OCI-M2 (cell line): ENCODE results near the gene CYCS.
"Not testable (repeated sequence)": the region's sequence is repeated elsewhere in the genome, so short reads cannot be mapped to it uniquely, and the experiment has no call there.

ENCODE experiments used
- DNase-seq: peaks from one replicate; lab custom pipeline; 2025; ENCODE audit not compliant: unreplicated experiment; lab: John Stamatoyannopoulos, UW

CYCS gene

DNA sequence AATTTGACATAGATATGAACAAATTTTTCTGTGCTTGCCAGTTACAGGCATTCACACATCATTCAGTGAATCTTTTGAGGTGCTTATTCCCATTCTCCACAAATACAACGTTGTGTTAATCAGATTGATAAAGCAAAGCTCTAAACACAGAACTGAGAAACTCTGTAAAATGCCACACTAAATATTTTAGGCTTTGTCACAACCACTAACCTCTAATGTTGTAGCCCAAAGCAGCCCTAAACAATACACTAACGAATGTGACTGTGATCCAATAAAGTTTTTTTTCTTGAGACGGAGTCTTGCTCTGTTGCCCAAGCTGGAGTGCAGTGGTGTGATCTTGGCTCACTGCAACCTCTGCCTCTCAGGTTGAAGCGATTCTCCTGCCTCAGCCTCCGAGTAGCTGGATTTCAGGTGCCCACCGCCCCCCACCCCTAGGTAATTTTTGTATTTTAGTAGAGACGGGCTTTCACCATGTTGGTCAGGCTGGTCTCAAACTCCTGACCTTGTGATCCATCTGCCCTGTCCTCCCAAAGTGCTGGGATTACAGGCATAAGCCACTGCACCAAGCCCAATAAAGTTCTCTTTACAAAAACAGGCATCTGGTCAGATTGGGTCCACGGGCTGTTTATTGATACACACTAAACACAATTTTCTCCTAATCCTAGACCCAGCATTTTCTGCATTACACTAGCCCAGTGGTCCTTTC is 6.9 kb downstream of the CYCS start:
- DNase-seq: no peak

DNA sequence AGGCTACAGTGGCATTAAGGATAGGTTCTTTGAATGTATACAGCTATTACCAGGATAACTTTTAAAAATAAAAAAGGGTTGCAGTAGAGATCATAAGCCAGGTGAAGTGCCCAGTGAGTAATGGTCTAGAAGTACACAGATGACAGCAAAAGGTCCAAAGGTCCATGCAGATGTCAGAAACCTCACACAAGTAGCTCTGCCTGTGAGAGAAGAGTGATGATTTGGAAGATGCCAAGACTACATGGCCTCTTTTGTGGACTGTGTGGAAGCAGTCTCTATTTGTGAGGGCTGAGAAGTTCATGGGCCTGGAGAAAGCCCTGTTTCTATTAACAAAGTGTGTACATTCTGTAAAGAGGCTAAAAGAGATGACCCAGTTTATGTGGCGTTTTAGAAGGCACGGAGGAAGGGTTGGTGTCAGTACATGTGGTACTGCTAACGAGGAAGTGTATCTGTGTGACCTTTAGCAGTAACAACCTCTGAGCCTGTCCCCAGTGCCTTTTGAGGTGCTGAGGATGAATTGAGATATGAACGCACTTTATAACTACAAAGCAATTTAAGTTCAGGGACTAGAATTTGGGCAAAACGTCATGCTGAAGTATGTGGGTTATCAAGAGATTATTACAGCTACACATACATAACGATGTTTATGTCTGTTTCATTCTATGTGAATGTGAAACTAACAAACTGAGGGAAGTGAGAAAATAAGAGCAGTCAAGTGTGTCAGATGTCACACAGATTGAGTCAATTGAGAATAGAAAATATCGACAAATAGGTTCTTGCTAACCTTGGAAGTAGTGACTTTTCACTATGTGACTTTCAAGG is 7.6 kb downstream of the CYCS start:
- DNase-seq: no peak

DNA sequence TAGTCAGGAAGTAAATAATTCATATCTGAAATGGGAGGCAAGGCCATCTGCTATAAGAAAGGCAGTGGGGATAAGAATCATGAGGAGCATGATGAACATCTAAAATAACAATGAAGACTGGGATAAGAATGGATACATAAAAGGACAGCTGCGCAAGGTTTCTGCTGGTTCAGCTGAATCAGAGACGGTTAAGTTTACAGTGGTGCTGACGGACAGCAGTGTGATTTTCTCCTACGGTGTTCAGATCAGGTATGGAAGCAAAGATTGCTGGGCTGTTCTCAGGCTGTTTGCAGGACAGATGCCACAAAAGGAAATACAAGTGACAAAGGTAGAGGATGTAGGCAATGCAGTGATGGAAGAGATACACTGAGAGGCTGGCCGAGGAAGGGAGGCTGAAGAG is 8.4 kb downstream of the CYCS start:
- DNase-seq: no peak

- DNase-seq: not testable (repeated sequence)
These were observed 14.5 kb downstream of the CYCS start for GRCh38 chr7:25110514-25110913.

DNA sequence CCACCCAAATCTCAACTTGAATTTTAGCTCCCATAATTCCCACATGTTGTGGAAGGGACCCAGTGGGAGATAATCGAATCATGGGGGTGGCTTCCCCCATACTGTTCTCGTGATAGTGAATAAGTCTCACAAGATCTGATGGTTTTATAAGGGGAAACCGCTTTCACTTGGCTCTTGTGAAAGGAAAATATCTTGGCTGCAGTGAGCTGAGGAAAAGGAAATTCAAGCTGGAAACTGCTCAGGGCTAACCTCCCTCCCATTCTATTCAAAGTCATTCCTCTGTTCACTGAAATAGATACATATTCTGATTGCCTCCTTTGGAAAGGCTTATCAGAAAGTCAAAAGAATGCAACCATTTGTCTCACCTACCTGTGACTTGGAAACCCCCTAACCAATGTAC is 15.8 kb downstream of the CYCS start:
- DNase-seq: no peak

DNA sequence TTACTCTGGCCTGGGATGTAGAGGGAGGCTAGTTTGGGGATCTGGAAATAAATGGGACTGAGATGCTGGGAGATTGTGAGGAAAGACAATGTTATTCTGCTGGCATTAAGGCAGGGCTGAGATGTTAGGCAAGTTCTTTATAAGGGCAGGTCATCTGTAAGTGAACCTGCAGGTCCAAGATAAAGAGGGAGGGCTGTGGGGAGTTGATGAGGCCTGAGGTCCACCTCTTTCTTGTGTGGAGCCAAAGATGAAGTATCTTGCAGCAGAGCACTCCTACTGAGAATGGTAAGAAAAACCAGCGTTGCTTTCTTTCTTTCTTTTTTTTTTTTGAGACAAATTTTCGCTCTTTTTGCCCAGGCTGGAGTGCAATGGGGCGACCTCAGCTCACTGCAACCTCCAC is 19.1 kb downstream of the CYCS start:
- DNase-seq: no peak

- no peak for DNase-seq
These were observed 21.3 kb downstream of the CYCS start for GRCh38 chr7:25103773-25104172.

DNA sequence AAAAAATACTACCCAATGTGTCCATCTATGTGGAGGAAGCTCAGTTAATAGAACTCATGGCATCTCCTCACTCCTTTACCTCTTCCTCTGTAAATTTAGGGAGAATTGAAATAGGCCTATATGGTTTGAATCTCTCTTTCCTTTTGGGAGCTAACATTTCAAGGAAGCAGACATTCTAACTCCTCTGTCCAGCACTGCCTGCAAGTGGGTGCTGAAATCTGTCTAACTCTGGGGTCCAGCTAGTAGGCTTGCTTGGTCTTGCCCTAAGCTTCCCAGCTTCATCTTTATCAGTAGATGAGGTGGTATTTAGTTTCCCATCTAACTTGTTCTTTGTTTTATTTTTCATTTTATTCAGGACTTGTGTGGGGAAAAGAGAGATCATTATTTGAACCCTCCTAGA is 23.2 kb downstream of the CYCS start:
- DNase-seq: no peak

DNA sequence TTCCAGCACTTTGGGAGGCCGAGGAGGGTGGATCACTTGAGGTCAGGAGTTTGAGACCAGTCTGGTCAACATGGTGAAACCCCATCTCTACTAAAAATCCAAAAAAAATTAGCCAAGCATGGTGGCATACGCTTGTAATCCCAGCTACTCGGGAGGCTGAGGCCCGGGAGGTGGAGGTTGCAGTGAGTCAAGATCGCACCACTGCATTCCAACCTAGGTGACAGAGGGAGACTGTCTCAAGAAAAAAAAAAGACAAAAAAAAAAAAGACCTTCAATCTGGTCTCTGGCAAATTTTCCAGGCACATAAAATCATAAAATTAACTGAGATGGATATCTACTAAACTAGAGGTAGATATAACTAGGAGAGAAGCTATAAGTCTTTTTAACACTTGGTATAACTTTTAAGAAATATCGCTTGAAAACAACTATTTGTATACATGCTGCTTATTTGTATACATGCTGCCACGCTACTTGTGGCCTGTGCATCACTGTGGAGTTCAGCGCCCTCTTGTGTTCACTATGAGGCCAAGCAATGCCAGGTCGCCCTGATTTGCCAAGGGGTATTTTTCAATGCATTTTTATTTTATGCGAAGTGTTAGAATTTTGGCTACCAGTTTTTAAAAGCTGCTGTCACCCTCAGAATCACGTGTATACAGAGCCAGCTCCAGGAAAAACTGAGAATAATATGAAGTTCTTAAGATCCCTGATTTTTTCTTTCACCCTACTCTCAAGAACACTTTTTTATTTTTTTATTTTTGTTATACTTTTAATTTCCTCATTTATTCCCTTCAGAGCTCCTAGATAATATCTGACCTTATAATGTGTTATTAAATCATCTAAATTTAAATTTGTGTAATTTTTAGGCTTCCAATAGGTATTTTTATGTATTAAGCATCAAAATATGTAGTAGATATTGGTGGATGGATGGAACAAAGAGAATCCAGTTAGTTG is 26.7 kb downstream of the CYCS start:
- DNase-seq: no peak

GRCh38 chr7:25095516-25096345 is 29.3 kb downstream of the CYCS start:
- no peak for DNase-seq

DNA sequence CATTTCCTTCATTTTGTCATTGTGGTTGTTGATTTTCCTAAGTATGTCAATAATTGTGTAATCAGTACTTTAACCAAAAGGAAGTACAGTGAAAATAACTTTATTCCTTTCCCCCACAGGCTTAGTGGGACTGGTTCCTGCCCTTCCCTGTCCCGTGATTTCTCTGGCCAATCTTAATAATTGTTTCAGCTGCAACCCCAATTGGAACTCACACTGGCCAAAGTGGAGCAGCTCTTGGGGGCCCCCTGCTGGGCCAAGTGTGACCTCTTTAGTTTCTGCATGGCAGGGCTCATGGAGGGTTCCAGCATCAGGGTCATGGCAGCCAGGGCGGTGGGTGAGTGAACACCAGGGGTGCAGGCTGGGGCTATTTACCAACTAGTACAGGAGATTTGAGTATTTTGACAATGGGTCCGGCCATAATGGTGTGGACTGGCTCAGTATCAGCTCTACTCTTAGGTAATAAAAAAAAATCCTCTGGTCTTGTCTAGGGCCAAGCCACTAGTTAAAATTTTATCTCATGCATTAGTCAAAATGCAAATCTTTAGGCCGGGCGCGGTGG is 31.7 kb downstream of the CYCS start:
- DNase-seq: peak; percentile 43

DNA sequence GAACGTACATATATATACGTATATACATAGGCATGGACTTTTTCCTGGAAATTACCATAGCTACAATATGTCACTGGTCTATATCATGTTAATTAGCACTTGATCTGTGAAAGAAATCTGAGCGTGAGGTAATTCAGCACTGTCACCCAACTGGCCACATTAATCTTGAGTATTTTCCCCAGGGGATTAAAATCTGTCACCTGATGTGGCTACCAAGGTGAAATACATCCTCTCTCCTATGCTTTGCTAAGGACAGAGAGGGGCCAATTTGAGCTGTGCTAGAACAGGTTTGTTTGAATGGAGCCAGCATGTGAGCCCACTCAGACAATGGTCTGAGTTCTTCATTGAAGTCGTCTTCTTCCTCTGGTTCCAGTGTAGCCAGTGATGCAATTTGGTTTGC is 33.3 kb downstream of the CYCS start:
- no peak for DNase-seq

DNA sequence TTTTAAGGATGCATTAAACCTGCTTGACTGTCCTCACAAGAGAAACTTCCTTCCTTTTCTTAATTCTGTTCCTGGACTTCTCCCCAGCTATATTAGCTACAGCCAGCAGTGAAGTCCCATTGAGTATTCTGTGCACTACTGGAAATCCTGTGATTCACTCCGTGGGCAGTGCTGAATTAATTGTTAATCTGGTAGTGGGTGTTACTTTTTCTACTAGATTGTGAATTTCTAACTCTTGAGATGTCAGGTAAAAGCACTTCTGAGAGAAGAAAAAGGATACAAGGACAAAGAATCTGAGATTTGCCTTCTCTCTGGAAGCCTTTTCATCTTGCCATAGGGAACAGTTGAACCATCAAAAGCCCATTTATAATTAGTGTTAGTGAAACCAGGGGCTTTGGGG is 33.9 kb downstream of the CYCS start:
- DNase-seq: no peak

DNA sequence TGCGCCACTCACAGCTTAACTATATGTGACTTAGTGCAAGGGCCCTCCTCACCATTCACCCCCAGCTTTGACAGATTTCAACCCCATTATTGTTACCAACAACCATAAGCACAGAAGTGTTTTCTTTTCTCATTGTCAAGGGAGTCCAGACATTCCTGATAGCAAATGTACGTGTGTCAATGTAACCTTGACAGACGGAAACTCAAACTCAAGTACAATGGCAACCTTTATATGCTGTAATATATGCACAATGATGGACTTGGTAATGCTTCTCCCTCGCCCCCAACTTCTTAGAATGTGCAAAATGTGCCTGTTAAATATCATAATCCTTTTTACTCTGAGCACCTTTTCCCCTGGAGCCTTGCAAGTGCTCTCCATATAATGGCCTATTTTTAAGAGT is 34.7 kb downstream of the CYCS start:
- no peak for DNase-seq

DNA sequence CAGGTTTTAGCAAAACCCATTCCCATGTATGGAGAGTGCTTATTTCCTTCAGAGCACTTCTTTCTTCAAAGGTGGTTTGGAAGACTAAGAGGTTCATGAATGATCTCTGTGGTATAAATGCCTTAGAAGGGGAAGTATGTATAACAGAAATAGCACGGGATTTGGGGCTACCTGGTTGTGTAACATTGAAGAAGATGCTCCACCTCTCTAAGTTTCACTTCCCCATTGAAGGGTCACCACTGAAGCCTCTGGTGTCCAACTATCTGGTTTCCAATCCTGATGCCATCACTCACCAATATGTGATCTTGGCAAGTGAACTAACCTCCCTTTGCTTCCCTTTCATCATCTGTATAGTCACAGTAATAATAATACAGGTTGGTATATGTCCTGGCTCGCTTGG is 37.2 kb downstream of the CYCS start:
- DNase-seq: no peak

GRCh38 chr7:25084821-25085220 is 40.2 kb downstream of the CYCS start:
- DNase-seq: no peak

- DNase-seq: no peak
These were observed 41.9 kb downstream of the CYCS start for GRCh38 chr7:25083201-25083600.

DNA sequence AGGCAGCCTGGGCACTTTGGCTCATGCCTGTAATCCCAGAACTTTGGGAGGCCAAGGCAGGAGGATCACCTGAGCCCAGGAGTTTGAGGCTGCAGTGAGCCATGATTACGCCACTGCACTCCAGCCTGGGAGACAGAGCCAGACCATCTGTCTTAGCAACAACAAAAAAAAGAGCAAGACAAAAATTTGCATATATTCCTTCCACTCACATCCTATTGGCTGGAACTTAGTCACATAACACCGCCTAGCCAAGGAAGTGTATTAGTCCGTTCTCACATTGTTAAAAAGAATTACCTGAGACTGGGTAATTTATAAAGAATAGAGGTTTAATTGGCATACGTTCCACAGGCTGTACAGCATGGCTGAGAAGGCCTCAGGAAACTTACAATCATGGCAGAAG is 43.0 kb downstream of the CYCS start:
- DNase-seq: not testable (repeated sequence)

- no peak for DNase-seq
These were observed 48.0 kb downstream of the CYCS start for GRCh38 chr7:25077096-25077495.

DNA sequence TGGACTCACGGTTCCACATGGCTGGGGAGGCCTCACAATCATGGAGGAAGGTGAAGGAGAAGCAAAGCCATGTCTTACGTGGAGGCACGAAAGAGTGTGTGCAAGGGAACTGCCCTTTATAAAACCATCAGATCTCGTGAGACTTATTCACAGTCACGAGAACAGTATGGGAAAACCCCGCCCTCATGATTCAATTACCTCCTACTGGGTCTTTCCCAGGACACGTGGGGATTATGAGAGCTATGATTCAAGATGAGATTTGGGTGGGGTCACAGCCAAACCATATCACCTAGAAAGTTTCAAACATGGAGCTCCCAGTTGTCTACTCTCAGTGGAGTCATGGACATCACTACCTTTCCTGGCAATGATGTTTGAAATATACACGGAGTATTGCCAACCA is 49.6 kb downstream of the CYCS start:
- no peak for DNase-seq
